GM18951 (cell line): ENCODE results near the gene ENKD1.

ENCODE experiments used
- POLR2A ChIP-seq: IDR thresholded peaks from 4 replicates; pipeline ENCODE4 v1.6.1; 2011; ENCODE audit warnings: mild to moderate bottlenecking; ENCODE audit not compliant: insufficient read length, insufficient read depth; ENCODE audit errors: extremely low read depth
- in situ Hi-C: fragments of 300-500 bp; cut with MboI; formaldehyde crosslinking; loops from one replicate; pipeline ENCODE4 v1.12.0; 2022; ENCODE audit warnings: low sequenced_read_pairs, mixed read lengths, inconsistent platforms; ENCODE audit not compliant: unreplicated experiment

The ENKD1 gene

DNA sequence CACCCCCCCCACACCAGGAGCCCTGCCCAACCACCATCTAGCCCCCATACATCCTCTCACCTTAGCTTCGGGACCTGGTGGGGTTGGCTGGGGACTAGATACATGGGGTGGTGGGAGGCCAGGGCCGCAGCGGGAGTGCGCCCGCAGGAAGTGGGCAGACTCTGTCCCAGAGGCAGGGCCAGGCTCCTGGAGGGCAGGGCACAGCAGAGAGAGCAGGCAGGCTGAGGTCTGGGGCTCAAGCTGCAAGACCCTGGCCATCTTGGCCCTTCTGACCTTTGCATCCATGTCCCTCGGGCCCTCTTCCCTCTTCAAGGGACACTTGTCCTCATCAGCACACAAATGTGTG, 2.7 kb downstream of the ENKD1 start:
- in situ Hi-C loops: loop anchor here (25.0 kb wide), 1 partner anchor 373 kb away; no protein-coding TSS in a partner anchor
- no peak for TF ChIP-seq POLR2A

DNA sequence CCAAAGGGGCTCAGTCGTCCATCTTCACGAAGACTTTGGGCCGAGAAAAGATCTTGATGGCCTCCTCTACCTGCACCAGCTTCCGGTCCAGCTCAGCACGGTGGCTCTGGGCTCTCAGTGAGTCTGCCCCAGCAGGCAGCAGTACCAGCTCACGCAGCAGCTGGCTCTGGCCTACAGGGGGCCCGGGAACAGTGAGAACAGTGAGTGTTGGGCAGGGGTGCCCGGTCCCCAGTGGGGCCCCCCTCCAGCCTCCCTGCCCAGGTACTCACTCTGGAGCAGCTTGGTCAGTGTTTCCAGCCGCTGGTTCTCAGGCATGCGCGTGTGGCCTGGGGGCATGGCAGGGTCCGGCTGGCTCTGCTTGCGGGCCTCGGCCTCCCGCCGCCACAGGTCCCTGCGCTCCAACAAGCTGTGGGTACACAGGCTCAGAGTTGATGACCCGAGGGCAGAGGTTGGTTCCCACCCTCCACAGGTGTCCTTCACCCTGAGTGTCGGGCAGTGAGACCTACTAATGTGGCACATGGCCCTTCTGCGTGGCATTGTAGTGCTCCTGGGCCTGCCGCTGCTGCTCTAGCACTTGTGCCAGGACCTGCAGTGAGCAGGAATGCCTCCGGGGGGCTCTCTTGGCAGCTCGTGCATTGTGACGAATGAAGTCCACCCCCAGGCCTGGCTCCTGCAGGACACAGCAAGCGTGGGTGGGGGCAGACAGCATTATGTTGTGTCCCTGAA, 3.2 kb downstream of the ENKD1 start:
- no peak for TF ChIP-seq POLR2A
- in situ Hi-C loops: loop anchor here (25.0 kb wide), 1 partner anchor 374 kb away; no protein-coding TSS in a partner anchor

DNA sequence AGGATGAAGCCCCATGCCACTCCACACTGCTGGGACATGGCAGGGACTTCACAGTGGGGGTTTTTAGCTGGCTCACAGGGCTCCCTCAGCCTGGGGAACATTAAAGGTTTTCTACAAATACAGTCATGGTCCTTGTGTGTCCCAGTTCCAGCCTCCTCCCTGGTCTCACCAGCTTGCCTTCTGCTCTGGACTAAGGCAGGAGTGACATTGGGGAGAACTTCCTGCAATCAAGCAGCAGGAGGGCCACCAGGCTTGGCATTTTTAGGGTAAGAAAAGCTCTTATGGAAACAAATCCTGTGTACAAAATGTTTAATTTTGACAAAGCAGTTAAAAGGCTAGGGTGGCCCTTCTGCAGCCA, 3.9 kb downstream of the ENKD1 start:
- TF ChIP-seq POLR2A: no peak
- in situ Hi-C loops: loop anchor here (25.0 kb wide), 1 partner anchor 375 kb away; no protein-coding TSS in a partner anchor

DNA sequence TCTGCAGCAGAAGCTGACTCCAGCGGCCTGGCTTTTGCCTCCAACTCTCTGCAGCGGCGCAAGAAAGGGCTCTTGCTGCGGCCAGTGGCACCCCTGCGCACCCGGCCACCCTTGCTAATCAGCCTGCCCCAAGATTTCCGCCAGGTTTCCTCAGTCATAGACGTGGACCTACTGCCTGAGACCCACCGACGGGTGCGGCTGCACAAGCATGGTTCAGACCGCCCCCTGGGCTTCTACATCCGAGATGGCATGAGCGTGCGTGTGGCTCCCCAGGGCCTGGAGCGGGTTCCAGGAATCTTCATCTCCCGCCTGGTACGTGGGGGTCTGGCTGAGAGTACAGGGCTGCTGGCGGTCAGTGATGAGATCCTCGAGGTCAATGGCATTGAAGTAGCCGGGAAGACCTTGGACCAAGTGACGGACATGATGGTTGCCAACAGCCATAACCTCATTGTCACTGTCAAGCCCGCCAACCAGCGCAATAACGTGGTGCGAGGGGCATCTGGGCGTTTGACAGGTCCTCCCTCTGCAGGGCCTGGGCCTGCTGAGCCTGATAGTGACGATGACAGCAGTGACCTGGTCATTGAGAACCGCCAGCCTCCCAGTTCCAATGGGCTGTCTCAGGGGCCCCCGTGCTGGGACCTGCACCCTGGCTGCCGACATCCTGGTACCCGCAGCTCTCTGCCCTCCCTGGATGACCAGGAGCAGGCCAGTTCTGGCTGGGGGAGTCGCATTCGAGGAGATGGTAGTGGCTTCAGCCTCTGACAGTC, 4.5 kb downstream of the ENKD1 start:
- in situ Hi-C loops: loop anchor here (25.0 kb wide), 1 partner anchor 375 kb away; no protein-coding TSS in a partner anchor
- TF ChIP-seq POLR2A: no peak

DNA sequence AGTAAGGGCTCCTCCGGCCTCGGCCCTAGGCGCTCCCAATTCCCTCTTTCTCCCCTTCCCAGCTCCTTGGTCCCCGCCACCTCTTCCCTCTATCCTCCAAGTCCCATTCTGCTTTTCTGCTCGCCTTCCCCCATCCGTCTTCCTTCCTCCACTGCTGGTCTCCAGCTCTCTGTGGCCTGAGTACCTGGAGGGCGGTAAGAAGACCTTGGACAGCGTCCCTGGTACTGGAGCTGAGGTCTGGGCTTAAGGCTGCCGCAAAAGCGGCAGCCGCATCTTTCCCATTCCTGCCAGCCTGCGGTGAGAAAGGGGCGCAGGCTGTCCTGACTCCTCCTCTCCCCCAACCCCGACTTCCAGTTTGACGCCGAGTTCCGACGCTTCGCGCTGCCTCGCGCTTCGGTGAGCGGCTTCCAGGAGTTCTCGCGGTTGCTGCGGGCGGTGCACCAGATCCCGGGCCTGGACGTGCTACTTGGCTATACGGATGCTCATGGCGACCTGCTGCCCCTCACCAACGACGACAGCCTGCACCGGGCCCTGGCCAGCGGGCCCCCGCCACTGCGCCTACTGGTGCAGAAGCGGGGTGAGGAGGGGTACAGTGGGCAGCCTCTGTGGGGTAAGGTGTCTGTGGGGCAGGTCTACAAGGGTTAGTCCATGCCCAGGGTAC, 5.3 kb downstream of the ENKD1 start:
- in situ Hi-C loops: loop anchor here (25.0 kb wide), 1 partner anchor 376 kb away; no protein-coding TSS in a partner anchor
- no peak for TF ChIP-seq POLR2A

DNA sequence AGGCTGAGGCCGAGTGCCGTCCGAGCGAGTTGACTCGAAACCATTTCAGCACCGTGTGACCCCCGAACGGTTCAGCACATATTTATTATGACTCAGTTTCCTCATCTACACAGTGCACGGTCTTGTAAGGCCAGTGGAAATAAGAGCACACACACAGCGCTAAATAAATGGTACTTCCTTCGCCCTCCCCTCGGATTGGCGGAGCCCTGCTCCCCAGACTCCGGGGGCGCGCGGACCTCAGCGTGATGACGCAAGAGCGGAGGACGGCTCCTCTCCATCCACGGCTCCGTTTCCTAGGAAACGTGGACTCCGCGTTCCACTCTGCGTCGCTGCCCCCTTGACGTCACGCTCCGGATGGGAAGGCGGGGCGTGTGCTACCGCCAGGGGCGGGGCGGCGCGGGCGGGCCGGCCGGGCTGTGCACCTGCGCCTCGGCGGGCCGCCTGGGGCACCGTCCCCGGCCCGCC, 6.0 kb downstream of the ENKD1 start, which contains the start of gene PARD6A:
TSS of gene PARD6A (plus strand) at position 397 of the 465 bp plus-strand sequence. CDS start 79 bp downstream, outside the sequence.
- TF ChIP-seq POLR2A: no peak
- in situ Hi-C loops: loop anchor here (25.0 kb wide), 1 partner anchor 377 kb away; no protein-coding TSS in a partner anchor

DNA sequence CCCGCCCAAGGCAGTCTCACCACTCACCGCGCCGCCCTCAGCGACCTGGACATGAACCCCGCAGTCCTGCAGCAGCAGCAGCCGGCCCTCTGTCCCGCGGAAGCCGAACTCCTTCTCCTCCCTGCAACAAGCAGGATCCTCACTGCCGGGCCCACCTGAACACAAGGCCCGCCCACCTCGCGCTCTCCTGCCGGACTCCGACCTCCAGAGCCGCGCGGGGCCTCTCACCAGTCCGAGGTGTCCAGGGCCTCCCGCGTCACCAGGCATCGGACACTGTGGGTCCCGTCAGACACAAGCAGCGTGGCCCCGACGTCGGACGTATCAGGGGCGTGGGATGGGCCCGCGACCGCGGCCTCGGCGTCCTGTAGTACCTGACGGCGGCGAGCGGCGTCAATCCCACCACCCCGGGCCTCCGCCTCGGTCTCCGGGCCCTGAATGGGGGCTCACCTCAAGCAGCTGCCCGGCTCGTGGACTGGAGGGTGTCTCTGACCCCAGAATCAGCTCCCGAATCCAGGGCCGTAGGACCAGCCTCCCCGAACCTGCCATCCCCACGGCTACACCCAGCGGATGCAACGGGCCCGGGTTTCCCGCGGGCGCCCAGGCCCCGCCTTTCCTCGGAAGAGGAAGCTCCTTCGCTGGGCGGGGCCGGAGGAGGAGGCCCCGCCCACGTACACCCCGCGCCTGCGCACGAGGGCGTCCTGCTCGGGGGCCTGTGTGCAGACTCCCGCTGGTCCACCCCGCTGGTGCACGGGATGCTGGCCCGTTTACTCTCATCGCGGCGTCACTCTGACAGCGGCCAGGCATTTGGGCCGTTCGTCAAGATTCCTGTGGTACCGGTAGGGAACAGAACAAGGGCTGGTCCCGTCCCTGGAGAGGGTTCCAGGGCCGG, 6.6 kb downstream of the ENKD1 start, which contains the start of gene ACD:
TSS of gene ACD (minus strand) at position 586 of the 889 bp plus-strand sequence. CDS start at position 546, 40 bp downstream.
- in situ Hi-C loops: loop anchor here (25.0 kb wide), 1 partner anchor 377 kb away; no protein-coding TSS in a partner anchor

DNA sequence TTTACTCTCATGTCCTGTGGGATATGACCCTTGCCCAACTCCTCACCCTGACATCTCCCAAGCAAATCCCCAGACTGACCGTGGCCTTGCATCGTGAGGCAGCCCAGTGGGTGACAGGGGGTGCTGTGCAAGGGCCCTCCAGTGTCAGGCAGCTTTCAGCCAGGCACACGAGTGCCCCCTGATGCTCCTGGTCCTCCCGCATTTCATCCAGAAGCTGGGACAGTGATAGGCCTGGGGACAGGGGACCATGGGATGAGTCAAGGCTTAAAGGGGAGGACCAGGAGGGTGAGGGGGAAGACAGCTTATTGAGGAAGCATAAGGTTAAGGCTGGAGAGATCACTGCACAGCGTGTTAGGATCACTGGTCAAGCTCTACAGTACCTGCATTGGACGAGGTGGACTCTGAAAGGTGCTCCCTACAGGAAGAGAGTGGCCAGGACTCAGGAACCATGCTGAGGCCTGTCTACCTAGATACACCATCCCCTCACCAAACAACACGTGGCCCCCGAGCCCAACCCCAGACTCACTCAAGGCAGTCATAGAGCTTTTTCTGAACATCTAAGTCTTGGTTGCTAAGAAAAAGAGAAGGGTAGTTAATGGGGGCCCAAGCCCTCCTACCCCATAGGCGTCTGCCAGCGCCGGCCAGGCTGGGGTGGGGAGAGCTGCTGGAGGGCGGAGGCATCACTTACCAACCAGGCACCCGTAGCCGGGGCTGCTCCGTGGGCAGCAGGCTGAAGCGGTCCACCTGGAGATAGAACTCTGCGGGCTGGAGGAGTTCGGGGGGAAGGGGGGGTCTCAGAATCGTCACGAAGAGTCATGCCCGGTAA, 7.5 kb downstream of the ENKD1 start:
- in situ Hi-C loops: loop anchor here (25.0 kb wide), 1 partner anchor 378 kb away; no protein-coding TSS in a partner anchor
- TF ChIP-seq POLR2A: no peak

More for the DNA sequence above, 6.6 kb downstream of the ENKD1 start, which contains the start of gene ACD:
- peak; percentile 86 for TF ChIP-seq POLR2A

DNA sequence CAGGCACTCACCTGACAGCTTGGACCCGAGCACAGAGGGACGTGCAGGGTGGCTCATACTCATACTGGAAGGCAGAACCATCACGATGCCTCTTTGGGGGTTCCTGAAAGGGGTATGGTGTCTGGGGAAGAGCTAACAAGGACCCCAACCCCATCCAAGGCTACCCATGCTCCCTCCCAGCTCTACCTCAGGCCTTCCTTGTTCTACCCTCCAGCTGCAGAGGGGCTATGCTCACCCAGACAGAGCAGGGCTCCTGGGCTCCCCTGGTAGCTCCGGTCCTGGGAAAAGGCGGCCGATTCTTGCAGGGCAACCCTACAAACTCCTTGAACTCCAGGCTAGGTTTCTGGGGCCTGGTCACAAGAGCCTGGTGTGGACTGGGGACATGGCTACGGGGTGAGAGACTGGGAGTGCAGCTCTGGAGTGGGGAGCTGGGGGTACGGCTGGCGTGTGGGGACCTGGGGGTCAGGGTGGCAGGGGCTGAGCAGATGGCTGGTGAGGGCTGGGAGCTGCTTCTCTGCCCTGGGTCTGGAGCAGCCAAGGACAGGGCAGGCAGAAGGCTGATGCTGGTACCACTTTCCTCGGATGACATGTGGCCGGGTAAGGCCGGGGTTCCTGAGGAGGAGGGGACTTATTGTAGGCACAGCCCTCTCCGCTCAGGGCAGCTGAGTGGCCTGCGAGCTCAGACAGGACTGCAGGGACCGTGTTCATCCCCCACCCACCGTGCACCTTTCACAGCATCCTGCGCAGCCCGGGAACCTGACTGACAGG, 8.6 kb downstream of the ENKD1 start:
- in situ Hi-C loops: loop anchor here (25.0 kb wide), 1 partner anchor 379 kb away; no protein-coding TSS in a partner anchor
- TF ChIP-seq POLR2A: no peak

DNA sequence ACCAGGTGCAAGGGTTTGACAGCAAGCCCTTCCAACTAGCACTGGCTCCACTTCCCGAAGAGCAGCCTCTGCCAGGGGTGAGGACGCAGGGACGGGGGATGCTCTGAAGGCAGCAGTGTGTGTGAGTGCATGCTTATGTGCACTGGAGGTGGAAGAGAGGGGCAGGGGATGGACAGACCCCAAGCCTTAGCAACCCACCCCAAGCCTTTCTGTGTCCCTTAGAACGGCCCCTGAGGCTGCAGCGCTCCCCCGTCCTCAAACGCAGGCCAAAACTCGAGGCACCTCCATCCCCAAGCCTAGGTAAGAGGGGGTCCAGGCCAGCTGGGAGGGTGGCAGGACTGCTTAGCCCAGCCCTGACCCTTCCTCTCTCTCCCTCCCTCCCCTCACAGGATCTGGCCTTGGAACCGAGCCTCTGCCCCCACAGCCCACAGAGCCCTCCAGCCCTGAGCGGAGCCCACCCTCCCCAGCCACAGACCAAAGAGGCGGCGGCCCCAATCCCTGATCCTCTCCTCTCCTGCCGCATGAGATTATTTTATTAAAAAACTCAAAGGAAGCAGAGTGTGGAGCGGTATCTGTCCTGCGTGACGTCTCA, 9.4 kb downstream of the ENKD1 start:
- in situ Hi-C loops: loop anchor here (25.0 kb wide), 1 partner anchor 380 kb away; no protein-coding TSS in a partner anchor
- no peak for TF ChIP-seq POLR2A
